Tibial artery (tissue), 4 donors: ENCODE results near the gene TMPRSS13.
"Not testable (repeated sequence)": the region's sequence is repeated elsewhere in the genome, so short reads cannot be mapped to it uniquely, and the experiment has no call there.

ENCODE experiments used
- DNase-seq, 2 donors: peaks; one replicate each; pipeline ENCODE4 v3.0.0-alpha.2; 2019
- H3K27ac ChIP-seq, 2 donors: fragments of 200-600 bp; sonication (generic) in 1 of 2; 1 replicate in 1 of 2; 2 replicates in 1 of 2; pipeline ENCODE4 v1.5.1; 2018 to 2019; ENCODE audit warnings: mild to moderate bottlenecking in 1 of 2
- H3K27me3 ChIP-seq, 2 donors: fragments of 200-600 bp; sonication (generic) in 1 of 2; one replicate each; pipeline versions ENCODE4 v1.5.1 to v1.6.0; 2016 to 2019
- H3K36me3 ChIP-seq, 3 donors: fragments of 200-600 bp; sonication (generic) in 2 of 3; one replicate each; pipeline ENCODE4 v1.5.1; 2016 to 2019; ENCODE audit warnings: mild to moderate bottlenecking in 2 of 3
- H3K4me1 ChIP-seq, 4 donors: fragments of 200-600 bp; sonication (generic) in 2 of 4; 1 replicate in 3 of 4; 2 replicates in 1 of 4; pipeline ENCODE4 v1.5.1; 2016 to 2019
- H3K4me3 ChIP-seq, 2 donors: fragments of 200-600 bp; sonication (generic) in 1 of 2; 1 replicate in 1 of 2; 2 replicates in 1 of 2; pipeline ENCODE4 v1.5.1; 2018 to 2019; ENCODE audit warnings: mild to moderate bottlenecking in 2 of 2
- H3K9me3 ChIP-seq, 3 donors: fragments of 200-600 bp; sonication (generic) in 1 of 3; one replicate each; pipeline ENCODE4 v1.5.1; 2016 to 2019
- CTCF ChIP-seq, 2 experiments: fragments of 200-600 bp in 1 of 2; fragments of 450-650 bp in 1 of 2; IDR thresholded peaks; one replicate each; pipeline ENCODE4 v1.5.1; 2017 to 2019; ENCODE audit warnings: antibody characterized with exemption in 2 of 2, mild to moderate bottlenecking in 1 of 2, moderate library complexity in 1 of 2
- intact Hi-C: fragments of 100-400 bp; cut with DNase I; formaldehyde crosslinking; loops from one replicate; pipeline ENCODE4 v1.15.0; 2023; ENCODE audit warnings: low total_unique reads

TMPRSS13 gene

GRCh38 chr11:117870103-117870952 lies 58.9 kb downstream of the TMPRSS13 start:
- H3K9me3 ChIP-seq = no peaks in the 10 kb centered on the region
- no peak for DNase-seq
- no peak for TF ChIP-seq CTCF (IDR thresholded peaks at IDR 0.05)
- H3K27me3 ChIP-seq = peaks cover 0 to 28% of the 10 kb centered on the region in 2 donors
- H3K4me3 ChIP-seq = no peak overlapping the region
- intact Hi-C loops = no loop called here
- no peak overlapping the region for H3K27ac ChIP-seq
- H3K4me1 ChIP-seq = peaks cover 0 to 9% (median 0%) of the 10 kb centered on the region in 4 donors
- no peaks in the 10 kb centered on the region for H3K36me3 ChIP-seq

GRCh38 chr11:117869604-117870003 lies 59.6 kb downstream of the TMPRSS13 start:
- no peak for DNase-seq
- Histone ChIP-seq H3K27ac (no peak overlapping the region), H3K27me3 (peaks cover 0 to 21% of the 10 kb centered on the region in 2 donors), H3K36me3 (no peaks in the 10 kb centered on the region), H3K4me3 (no peak overlapping the region), H3K4me1 (peaks cover 0 to 5% (median 0%) of the 10 kb centered on the region in 4 donors), H3K9me3 (no peaks in the 10 kb centered on the region)
- intact Hi-C loops = no loop called here
- no peak for TF ChIP-seq CTCF (IDR thresholded peaks at IDR 0.05)

- no peak overlapping the region for H3K27ac ChIP-seq
- no peak for TF ChIP-seq CTCF (IDR thresholded peaks at IDR 0.05)
- DNase-seq = no peak
These were observed 60.2 kb downstream of the TMPRSS13 start for GRCh38 chr11:117868815-117869561.

GRCh38 chr11:117868088-117868487 lies 61.1 kb downstream of the TMPRSS13 start:
- TF ChIP-seq CTCF (IDR thresholded peaks at IDR 0.05) = no peak
- H3K4me1 ChIP-seq = peaks cover 0 to 4% (median 0%) of the 10 kb centered on the region in 4 donors
- H3K4me3 ChIP-seq = no peak overlapping the region
- no peak for DNase-seq
- no peaks in the 10 kb centered on the region for H3K9me3 ChIP-seq
- intact Hi-C loops = no loop called here
- H3K27me3 ChIP-seq = peaks cover 0 to 9% of the 10 kb centered on the region in 2 donors
- no peaks in the 10 kb centered on the region for H3K36me3 ChIP-seq
- no peak overlapping the region for H3K27ac ChIP-seq

More at GRCh38 chr11:117868815-117869561, 60.2 kb downstream of the TMPRSS13 start:
- H3K36me3 ChIP-seq = no peaks in the 10 kb centered on the region
- no peaks in the 10 kb centered on the region for H3K9me3 ChIP-seq
- H3K4me3 ChIP-seq = no peak overlapping the region
- peaks cover 0 to 16% of the 10 kb centered on the region in 2 donors for H3K27me3 ChIP-seq
- peaks cover 0 to 4% (median 0%) of the 10 kb centered on the region in 4 donors for H3K4me1 ChIP-seq
- intact Hi-C loops = no loop called here

- H3K4me1 ChIP-seq = peaks cover 0 to 8% (median 0%) of the 10 kb centered on the region in 4 donors
- no peak overlapping the region for H3K4me3 ChIP-seq
- no peaks in the 10 kb centered on the region for H3K36me3 ChIP-seq
- TF ChIP-seq CTCF (IDR thresholded peaks at IDR 0.05) = no peak
- no peaks in the 10 kb centered on the region for H3K27me3 ChIP-seq
- intact Hi-C loops = no loop called here
- DNase-seq = no peak
- no peak overlapping the region for H3K27ac ChIP-seq
- H3K9me3 ChIP-seq = no peaks in the 10 kb centered on the region
These were observed 62.7 kb downstream of the TMPRSS13 start for GRCh38 chr11:117866526-117866925.

- H3K4me1 ChIP-seq, H3K27me3 ChIP-seq, intact Hi-C loops, H3K36me3 ChIP-seq, H3K27ac ChIP-seq, H3K4me3 ChIP-seq, H3K9me3 ChIP-seq, DNase-seq: not testable (repeated sequence)
These were observed 63.7 kb downstream of the TMPRSS13 start for GRCh38 chr11:117865546-117865945.
